ENCODE results near the gene ANP32B.

The ANP32B gene

DNA sequence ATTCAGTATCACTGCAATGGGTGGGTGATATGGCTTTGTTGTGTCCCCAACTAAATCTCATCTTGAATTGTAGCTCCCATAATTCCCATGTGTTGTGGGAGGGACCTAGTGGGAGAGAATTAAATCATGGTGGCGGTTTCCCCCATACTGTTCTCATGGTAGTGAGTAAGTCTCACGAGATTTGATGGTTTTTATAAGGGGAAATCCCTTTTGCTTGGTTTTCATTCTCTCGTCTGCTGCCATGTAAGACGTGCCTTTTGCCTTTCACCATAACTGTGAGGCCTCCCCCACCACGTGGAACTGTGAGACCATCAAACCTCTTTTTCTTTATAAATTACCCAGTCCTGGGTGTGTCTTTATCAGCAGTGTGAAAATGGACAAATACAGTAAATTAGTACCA is 63.9 kb downstream of the ANP32B start:
- H3K4me3 ChIP-seq (ENCODE audit: low read depth in 1 of 2, low read length in 1 of 2) = no peak overlapping the region
- no peaks in the 10 kb centered on the region for H3K9me3 ChIP-seq
- no peak overlapping the region for H3K27ac ChIP-seq
- no peaks in the 10 kb centered on the region for H3K27me3 ChIP-seq
- no peaks in the 10 kb centered on the region for H3K36me3 ChIP-seq
- peaks cover 25 to 27% of the 10 kb centered on the region in 2 experiments for H3K4me1 ChIP-seq (ENCODE audit: control insufficient read depth in 1 of 2, insufficient read depth in 1 of 2, low read depth in 1 of 2, low read length in 1 of 2)
- TF ChIP-seq, protein P1, sequence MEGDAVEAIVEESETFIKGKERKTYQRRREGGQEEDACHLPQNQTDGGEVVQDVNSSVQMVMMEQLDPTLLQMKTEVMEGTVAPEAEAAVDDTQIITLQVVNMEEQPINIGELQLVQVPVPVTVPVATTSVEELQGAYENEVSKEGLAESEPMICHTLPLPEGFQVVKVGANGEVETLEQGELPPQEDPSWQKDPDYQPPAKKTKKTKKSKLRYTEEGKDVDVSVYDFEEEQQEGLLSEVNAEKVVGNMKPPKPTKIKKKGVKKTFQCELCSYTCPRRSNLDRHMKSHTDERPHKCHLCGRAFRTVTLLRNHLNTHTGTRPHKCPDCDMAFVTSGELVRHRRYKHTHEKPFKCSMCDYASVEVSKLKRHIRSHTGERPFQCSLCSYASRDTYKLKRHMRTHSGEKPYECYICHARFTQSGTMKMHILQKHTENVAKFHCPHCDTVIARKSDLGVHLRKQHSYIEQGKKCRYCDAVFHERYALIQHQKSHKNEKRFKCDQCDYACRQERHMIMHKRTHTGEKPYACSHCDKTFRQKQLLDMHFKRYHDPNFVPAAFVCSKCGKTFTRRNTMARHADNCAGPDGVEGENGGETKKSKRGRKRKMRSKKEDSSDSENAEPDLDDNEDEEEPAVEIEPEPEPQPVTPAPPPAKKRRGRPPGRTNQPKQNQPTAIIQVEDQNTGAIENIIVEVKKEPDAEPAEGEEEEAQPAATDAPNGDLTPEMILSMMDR (IDR thresholded peaks at IDR 0.05) = no peak

DNA sequence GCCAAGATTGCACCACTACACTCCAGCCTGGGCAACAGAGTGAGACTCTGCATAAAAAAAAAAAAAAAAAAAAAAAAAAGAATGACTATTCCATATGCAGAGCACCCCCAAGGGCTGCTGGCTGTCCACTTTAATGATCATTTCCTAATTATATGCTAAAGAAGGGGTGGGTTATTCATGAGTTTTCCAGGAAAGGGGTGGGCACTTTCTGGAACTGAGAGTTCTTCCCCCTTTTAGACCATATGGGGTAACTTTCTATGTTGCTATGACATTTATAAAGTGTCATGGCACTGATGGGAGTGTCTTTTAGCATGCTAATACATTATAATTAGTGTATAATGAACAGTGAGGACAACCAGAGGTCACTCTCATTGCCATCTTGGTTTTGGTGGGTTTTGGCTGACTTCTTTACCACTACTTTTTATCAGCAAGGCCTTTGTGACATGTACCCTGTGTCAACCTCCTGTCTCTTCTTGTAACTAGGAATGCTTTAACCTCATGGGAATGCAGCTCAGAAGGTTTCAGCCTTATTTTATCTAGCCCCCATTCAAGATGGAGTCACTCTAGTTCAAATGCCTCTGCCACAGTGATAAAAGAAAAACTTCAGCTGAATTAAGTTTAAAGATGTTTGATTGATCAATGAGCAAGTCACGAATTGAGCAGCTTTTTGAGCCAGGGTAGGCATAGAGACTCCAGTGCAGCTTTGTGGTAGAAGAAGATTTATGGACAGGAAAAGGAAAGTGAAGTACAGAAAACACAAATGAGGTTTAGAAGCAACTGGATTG is 66.3 kb downstream of the ANP32B start:
- no peaks in the 10 kb centered on the region for H3K36me3 ChIP-seq
- no peak overlapping the region for H3K27ac ChIP-seq
- H3K4me1 ChIP-seq (ENCODE audit: control insufficient read depth in 1 of 2, insufficient read depth in 1 of 2, low read depth in 1 of 2, low read length in 1 of 2) = peaks cover 18 to 19% of the 10 kb centered on the region in 2 experiments
- no peak overlapping the region for H3K4me3 ChIP-seq (ENCODE audit: low read depth in 1 of 2, low read length in 1 of 2)
- no peaks in the 10 kb centered on the region for H3K9me3 ChIP-seq
- no peaks in the 10 kb centered on the region for H3K27me3 ChIP-seq
- TF ChIP-seq, protein P1 (IDR thresholded peaks at IDR 0.05) = no peak

DNA sequence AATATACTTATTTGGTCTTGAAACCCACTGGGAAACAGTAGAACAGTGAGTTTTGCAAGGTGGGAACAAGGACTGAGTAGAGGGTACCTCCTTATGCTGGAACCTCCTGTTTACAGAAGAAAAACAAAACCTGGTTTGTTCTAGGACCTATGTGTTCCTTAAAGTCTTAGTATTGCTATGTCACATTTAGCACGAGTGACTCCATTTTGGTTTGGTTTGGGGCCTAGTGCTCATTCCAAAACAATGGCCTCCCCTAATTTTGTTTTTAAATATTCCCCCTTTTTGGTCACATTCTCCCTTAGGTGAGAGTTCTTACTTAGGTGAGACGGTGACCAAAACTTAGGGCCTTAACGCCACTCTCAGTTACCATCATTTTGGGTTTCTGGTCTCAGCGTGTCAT is 67.2 kb downstream of the ANP32B start:
- Histone ChIP-seq H3K4me3 (ENCODE audit: low read depth in 1 of 2, low read length in 1 of 2) (no peak overlapping the region), H3K27me3 (no peaks in the 10 kb centered on the region), H3K27ac (no peak overlapping the region), H3K9me3 (no peaks in the 10 kb centered on the region), H3K4me1 (ENCODE audit: control insufficient read depth in 1 of 2, insufficient read depth in 1 of 2, low read depth in 1 of 2, low read length in 1 of 2) (peaks cover 10% of the 10 kb centered on the region in 2 experiments), H3K36me3 (no peaks in the 10 kb centered on the region)
- TF ChIP-seq, protein P1 (IDR thresholded peaks at IDR 0.05) = no peak

DNA sequence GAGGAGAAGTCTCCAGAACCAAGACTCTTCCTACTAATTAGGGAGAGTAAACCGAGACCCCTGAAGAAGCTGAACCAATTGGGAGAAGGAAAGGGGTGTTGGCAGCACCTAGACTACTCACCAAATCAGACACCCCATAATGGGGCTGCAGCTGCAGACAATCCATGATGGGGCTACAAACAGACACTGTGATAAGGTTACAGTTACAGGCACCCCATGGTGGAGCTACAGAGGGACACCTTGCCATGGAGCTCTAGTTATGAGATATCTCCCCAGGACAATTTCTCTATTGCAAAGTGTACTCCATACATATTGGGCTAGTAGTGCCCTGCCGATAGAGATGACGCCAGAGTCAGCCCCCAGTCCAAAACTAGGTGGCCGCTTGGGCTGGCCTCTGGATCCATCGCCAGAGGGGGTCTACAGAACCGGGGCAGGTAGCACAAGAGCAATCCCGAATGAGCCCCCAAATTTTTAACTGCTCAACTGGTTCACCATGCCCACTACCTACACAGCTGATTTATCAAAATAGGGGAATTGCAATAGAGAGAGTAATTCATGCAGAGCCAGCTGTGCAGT is 71.3 kb downstream of the ANP32B start:
- Histone ChIP-seq H3K9me3 (no peaks in the 10 kb centered on the region), H3K4me3 (ENCODE audit: low read depth in 1 of 2, low read length in 1 of 2) (no peak overlapping the region), H3K27me3 (no peaks in the 10 kb centered on the region), H3K36me3 (no peaks in the 10 kb centered on the region), H3K27ac (no peak overlapping the region), H3K4me1 (ENCODE audit: control insufficient read depth in 1 of 2, insufficient read depth in 1 of 2, low read depth in 1 of 2, low read length in 1 of 2) (peaks cover 21 to 22% of the 10 kb centered on the region in 2 experiments)
- TF ChIP-seq, protein P1 (IDR thresholded peaks at IDR 0.05) = no peak

DNA sequence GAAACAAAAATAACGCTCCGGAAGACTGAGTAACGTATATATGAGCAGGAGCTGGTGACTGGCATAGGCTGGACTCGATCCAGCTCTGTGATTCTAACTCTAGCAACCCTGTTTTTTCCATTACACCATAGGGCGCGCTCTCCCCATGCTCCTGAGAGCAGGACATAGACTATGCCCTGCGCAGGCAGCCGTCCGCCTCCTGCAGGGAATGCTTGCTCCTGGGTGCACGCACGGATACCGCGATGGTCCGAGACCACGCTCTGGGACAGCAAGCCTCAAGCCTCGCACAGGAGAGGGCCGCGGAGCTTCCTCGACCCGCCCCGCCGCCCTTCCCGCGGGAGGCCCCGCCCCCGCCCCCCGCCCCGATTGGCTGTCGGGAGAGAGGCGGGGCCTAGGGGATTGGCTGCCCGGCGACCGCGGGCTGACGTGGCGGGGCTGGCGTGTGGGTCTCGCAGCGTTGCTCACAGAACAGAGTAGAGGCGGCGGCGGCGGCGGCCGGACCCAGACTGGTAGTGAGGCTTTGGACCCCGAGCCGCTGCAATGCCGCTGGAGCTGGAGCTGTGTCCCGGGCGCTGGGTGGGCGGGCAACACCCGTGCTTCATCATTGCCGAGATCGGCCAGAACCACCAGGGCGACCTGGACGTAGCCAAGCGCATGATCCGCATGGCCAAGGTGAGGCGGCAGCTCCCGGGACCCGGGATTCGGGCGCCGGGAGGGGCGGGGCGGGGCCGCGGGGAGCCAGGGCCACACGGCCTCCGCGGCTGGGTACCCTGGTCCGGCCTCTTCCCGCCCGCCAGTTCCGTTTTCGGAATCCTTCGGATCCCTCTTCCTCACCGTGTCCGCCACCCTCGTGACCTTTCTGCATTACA is 73.4 kb downstream of the ANP32B start, which contains the start of gene NANS:
Gene NANS (plus strand): TSS at position 464 of the 869 bp plus-strand sequence. CDS start 77 bp downstream, at position 541.
- peak within 1 kb of the TSS; percentile 88 to 98 for H3K4me3 ChIP-seq (ENCODE audit: low read depth in 1 of 2, low read length in 1 of 2)
- peaks cover 21 to 22% of the 10 kb centered on the region in 2 experiments for H3K4me1 ChIP-seq (ENCODE audit: control insufficient read depth in 1 of 2, insufficient read depth in 1 of 2, low read depth in 1 of 2, low read length in 1 of 2)
- no peaks in the 10 kb centered on the region for H3K9me3 ChIP-seq
- H3K27ac ChIP-seq = peak within 1 kb of the TSS; percentile 96
- TF ChIP-seq, protein P1 (IDR thresholded peaks at IDR 0.05) = peak; percentile 42
- peaks cover 6% of the 10 kb centered on the region for H3K36me3 ChIP-seq
- H3K27me3 ChIP-seq = no peaks in the 10 kb centered on the region
